Vagina (tissue), 2 donors: ENCODE data around the gene SERTAD2.

Experiments used
- CTCF ChIP-seq, 3 experiments: fragments of 450-650 bp in 2 of 3; fragments of 200-600 bp in 1 of 3; sonication (generic) in 1 of 3; IDR thresholded peaks; one replicate each; pipeline ENCODE4 v1.5.1; 2017 to 2019; ENCODE audit warnings: antibody characterized with exemption in 3 of 3, mild to moderate bottlenecking in 2 of 3, moderate library complexity in 2 of 3
- POLR2A ChIP-seq, 2 donors: fragments of 450-650 bp; IDR thresholded peaks; one replicate each; pipeline ENCODE4 v1.6.1; 2017; ENCODE audit warnings: antibody characterized with exemption in 2 of 2, mild to moderate bottlenecking in 2 of 2, moderate library complexity in 2 of 2
- POLR2AphosphoS5 ChIP-seq, 2 donors: sonication (generic); formaldehyde crosslinking; IDR thresholded peaks; one replicate each; pipeline ENCODE4 v1.9.0; 2017; ENCODE audit warnings: antibody characterized with exemption in 2 of 2, mild to moderate bottlenecking in 2 of 2, low read depth in 1 of 2; ENCODE audit not compliant: insufficient read depth in 1 of 2

DNA sequence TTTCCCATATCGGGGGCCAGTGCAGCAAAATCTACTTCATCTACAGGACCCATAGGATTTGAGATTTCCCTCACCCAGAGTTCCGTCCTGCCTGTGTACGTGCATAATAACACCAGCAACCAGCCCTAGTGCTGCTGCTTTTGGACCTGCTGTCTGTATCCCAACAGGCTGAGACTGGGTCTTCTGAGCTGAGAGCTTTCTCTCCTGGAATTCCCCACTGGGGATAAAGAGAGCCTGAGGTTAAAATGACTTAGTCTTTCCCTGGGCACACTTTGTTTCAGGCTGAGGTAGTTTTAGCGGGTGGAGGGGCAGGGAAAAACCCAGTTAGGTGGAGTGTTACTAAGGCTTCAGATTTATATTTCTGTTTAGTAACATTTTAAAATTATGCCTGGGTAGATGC lies 62.5 kb downstream of the SERTAD2 start:
- TF ChIP-seq POLR2A (IDR thresholded peaks at IDR 0.05) (no peak), CTCF (IDR thresholded peaks at IDR 0.05) (no peak), POLR2AphosphoS5 (IDR thresholded peaks at IDR 0.05; ENCODE audit: insufficient read depth in 1 of 2, low read depth in 1 of 2) (no peak)
